SJCRH30 (cell line): ENCODE measurements around the gene USP4. TPM values are rescaled to one million over a fixed set of nuclear protein-coding genes. Genes with fewer than 3 reads are reported as not detected.
"Not testable (repeated sequence)": the region's sequence is repeated elsewhere in the genome, so short reads cannot be mapped to it uniquely, and the experiment has no call there.

Experiments used
- DNase-seq, 2 experiments: peaks; one replicate each; pipeline ENCODE4 v3.0.0-alpha.2; 2015 to 2020
- H3K27ac ChIP-seq: fragments of 250-450 bp; sonication (Bioruptor Pico); 2 replicates; pipeline ENCODE4 v1.5.1; 2020; ENCODE audit warnings: mild to moderate bottlenecking, moderate library complexity
- H3K27me3 ChIP-seq: fragments of 250-450 bp; sonication (Bioruptor Pico); 2 replicates; pipeline ENCODE4 v1.5.1; 2020; ENCODE audit warnings: mild to moderate bottlenecking, moderate library complexity
- H3K36me3 ChIP-seq: fragments of 250-450 bp; sonication (Bioruptor Pico); 2 replicates; pipeline ENCODE4 v1.5.1; 2020; ENCODE audit warnings: mild to moderate bottlenecking, moderate library complexity
- H3K4me1 ChIP-seq: fragments of 250-450 bp; sonication (Bioruptor Pico); 2 replicates; pipeline ENCODE4 v1.5.1; 2020; ENCODE audit warnings: mild to moderate bottlenecking, moderate library complexity
- H3K4me3 ChIP-seq: fragments of 250-450 bp; sonication (Bioruptor Pico); 2 replicates; pipeline ENCODE4 v1.5.1; 2020; ENCODE audit warnings: mild to moderate bottlenecking, moderate library complexity
- H3K9me3 ChIP-seq: fragments of 250-450 bp; sonication (Bioruptor Pico); replicated peaks from 2 replicates; pipeline ENCODE4 v1.5.1; 2020; ENCODE audit warnings: mild to moderate bottlenecking, moderate library complexity
- total RNA-seq: library from RNA; depleted of rRNA; stranded (reverse); fragments of >200 nt; shearing (Covaris generic); gene quantifications from 2 replicates; pipeline ENCODE4 v1.2.3, GENCODE V29; 2014

The USP4 gene
- total RNA-seq, 1 experiment from 2014 or later, result 10.5 TPM

GRCh38 chr3:49329186-49329585, 10.7 kb downstream of the USP4 start:
- DNase-seq, result no peak
- no peak overlapping the region for H3K27ac ChIP-seq
- no peaks in the 10 kb centered on the region for H3K4me1 ChIP-seq
- H3K9me3 ChIP-seq, result no peaks in the 10 kb centered on the region
- H3K36me3 ChIP-seq, result peaks cover 33% of the 10 kb centered on the region
- H3K4me3 ChIP-seq, result no peak overlapping the region
- H3K27me3 ChIP-seq, result no peaks in the 10 kb centered on the region

GRCh38 chr3:49328350-49328749, 11.5 kb downstream of the USP4 start:
- DNase-seq, H3K4me3 ChIP-seq, H3K27me3 ChIP-seq, H3K9me3 ChIP-seq, H3K27ac ChIP-seq, H3K4me1 ChIP-seq: not testable (repeated sequence)
- H3K36me3 ChIP-seq, result peaks cover 36% of the 10 kb centered on the region

- Histone ChIP-seq H3K4me3 (no peak overlapping the region), H3K9me3 (no peaks in the 10 kb centered on the region), H3K27ac (no peak overlapping the region), H3K36me3 (peaks cover 32% of the 10 kb centered on the region), H3K27me3 (no peaks in the 10 kb centered on the region), H3K4me1 (no peaks in the 10 kb centered on the region)
- no peak for DNase-seq
Measured at GRCh38 chr3:49327485-49327884, 12.4 kb downstream of the USP4 start.

GRCh38 chr3:49324768-49325167, 15.1 kb downstream of the USP4 start:
- Histone ChIP-seq H3K4me1 (no peaks in the 10 kb centered on the region), H3K36me3 (peaks cover 45% of the 10 kb centered on the region)

GRCh38 chr3:49316696-49317457, 23.0 kb downstream of the USP4 start:
- Histone ChIP-seq H3K4me1 (no peaks in the 10 kb centered on the region), H3K36me3 (peaks cover 29% of the 10 kb centered on the region), H3K9me3 (no peaks in the 10 kb centered on the region), H3K27ac (no peak overlapping the region), H3K27me3 (no peaks in the 10 kb centered on the region), H3K4me3 (no peak overlapping the region)
- DNase-seq, result no peak

More at GRCh38 chr3:49324768-49325167, 15.1 kb downstream of the USP4 start:
- no peaks in the 10 kb centered on the region for H3K9me3 ChIP-seq
- no peak overlapping the region for H3K27ac ChIP-seq
- H3K4me3 ChIP-seq, result no peak overlapping the region
- no peak for DNase-seq
- H3K27me3 ChIP-seq, result no peaks in the 10 kb centered on the region

GRCh38 chr3:49313896-49314688, 25.8 kb downstream of the USP4 start:
- Histone ChIP-seq H3K9me3 (no peaks in the 10 kb centered on the region), H3K27me3 (no peaks in the 10 kb centered on the region), H3K36me3 (peaks cover 23% of the 10 kb centered on the region), H3K4me3 (no peak overlapping the region), H3K4me1 (no peaks in the 10 kb centered on the region), H3K27ac (no peak overlapping the region)
- DNase-seq, result no peak

- H3K27ac ChIP-seq, result no peak overlapping the region
- no peak for DNase-seq
- H3K4me3 ChIP-seq, result no peak overlapping the region
- no peaks in the 10 kb centered on the region for H3K9me3 ChIP-seq
- no peaks in the 10 kb centered on the region for H3K27me3 ChIP-seq
- H3K36me3 ChIP-seq, result peaks cover 21% of the 10 kb centered on the region; the same call in 1 of the 2 replicates
- H3K4me1 ChIP-seq, result no peaks in the 10 kb centered on the region
Measured at GRCh38 chr3:49311283-49311682, 28.6 kb downstream of the USP4 start.

GRCh38 chr3:49310677-49311076, 29.2 kb downstream of the USP4 start:
- Histone ChIP-seq H3K4me3 (no peak overlapping the region), H3K36me3 (peaks cover 22% of the 10 kb centered on the region; the same call in 1 of the 2 replicates)

GRCh38 chr3:49305608-49306007, 34.2 kb downstream of the USP4 start:
- Histone ChIP-seq H3K4me1 (no peaks in the 10 kb centered on the region), H3K9me3 (no peaks in the 10 kb centered on the region), H3K27ac (no peak overlapping the region), H3K36me3 (peaks cover 22% of the 10 kb centered on the region), H3K4me3 (no peak overlapping the region), H3K27me3 (no peaks in the 10 kb centered on the region)
- DNase-seq, result no peak

More at GRCh38 chr3:49310677-49311076, 29.2 kb downstream of the USP4 start:
- DNase-seq, result no peak
- Histone ChIP-seq H3K27me3 (no peaks in the 10 kb centered on the region), H3K4me1 (no peaks in the 10 kb centered on the region), H3K9me3 (no peaks in the 10 kb centered on the region), H3K27ac (no peak overlapping the region)

GRCh38 chr3:49302613-49303012, 37.2 kb downstream of the USP4 start:
- H3K36me3 ChIP-seq, result peaks cover 24% of the 10 kb centered on the region
- no peaks in the 10 kb centered on the region for H3K4me1 ChIP-seq
- no peak for DNase-seq
- no peak overlapping the region for H3K4me3 ChIP-seq
- no peak overlapping the region for H3K27ac ChIP-seq
- no peaks in the 10 kb centered on the region for H3K27me3 ChIP-seq
- no peaks in the 10 kb centered on the region for H3K9me3 ChIP-seq

GRCh38 chr3:49300595-49300994, 39.3 kb downstream of the USP4 start:
- Histone ChIP-seq H3K27me3 (no peaks in the 10 kb centered on the region), H3K4me1 (no peaks in the 10 kb centered on the region), H3K27ac (no peak overlapping the region), H3K9me3 (no peaks in the 10 kb centered on the region), H3K36me3 (peaks cover 22% of the 10 kb centered on the region), H3K4me3 (no peak overlapping the region)
- no peak for DNase-seq

GRCh38 chr3:49298511-49298910, 41.3 kb downstream of the USP4 start:
- no peaks in the 10 kb centered on the region for H3K4me1 ChIP-seq
- DNase-seq, result no peak
- H3K4me3 ChIP-seq, result no peak overlapping the region
- no peaks in the 10 kb centered on the region for H3K27me3 ChIP-seq
- no peaks in the 10 kb centered on the region for H3K9me3 ChIP-seq
- H3K36me3 ChIP-seq, result peaks cover 34% of the 10 kb centered on the region
- no peak overlapping the region for H3K27ac ChIP-seq

GRCh38 chr3:49296781-49297411, 43.0 kb downstream of the USP4 start:
- Histone ChIP-seq H3K36me3 (peaks cover 42% of the 10 kb centered on the region), H3K4me3 (no peak overlapping the region), H3K4me1 (no peaks in the 10 kb centered on the region), H3K9me3 (no peaks in the 10 kb centered on the region), H3K27ac (no peak overlapping the region), H3K27me3 (no peaks in the 10 kb centered on the region)
- no peak for DNase-seq

- H3K9me3 ChIP-seq, result no peaks in the 10 kb centered on the region
- no peak overlapping the region for H3K4me3 ChIP-seq
- H3K36me3 ChIP-seq, result peaks cover 35% of the 10 kb centered on the region
- no peaks in the 10 kb centered on the region for H3K4me1 ChIP-seq
- H3K27ac ChIP-seq, result no peak overlapping the region
- no peaks in the 10 kb centered on the region for H3K27me3 ChIP-seq
- DNase-seq, result peak; percentile 14 to 51
Measured at GRCh38 chr3:49295489-49296058, 44.3 kb downstream of the USP4 start.

GRCh38 chr3:49294343-49294742, 45.5 kb downstream of the USP4 start:
- DNase-seq, result no peak
- peaks cover 36% of the 10 kb centered on the region for H3K36me3 ChIP-seq
- H3K27ac ChIP-seq, result no peak overlapping the region
- H3K9me3 ChIP-seq, result no peaks in the 10 kb centered on the region
- H3K4me1 ChIP-seq, result no peaks in the 10 kb centered on the region
- no peak overlapping the region for H3K4me3 ChIP-seq
- no peaks in the 10 kb centered on the region for H3K27me3 ChIP-seq
